Neural progenitor cell (in vitro differentiated cells): ENCODE measurements around the gene CNNM3. TPM values are rescaled to one million over a fixed set of nuclear protein-coding genes. Genes with fewer than 3 reads are reported as not detected.

Source experiments
- DNase-seq: peaks from one replicate; pipeline ENCODE4 v3.0.0-alpha.2; 2016; ENCODE audit warnings: low spot score
- H2AFZ ChIP-seq: fragments of 200-600 bp; sonication (generic); replicated peaks from 2 replicates; pipeline ENCODE4 v1.6.1; 2016; ENCODE audit warnings: antibody characterized with exemption
- H3F3A ChIP-seq: fragments of 200-600 bp; sonication (generic); 2 replicates; pipeline ENCODE4 v1.6.1; 2016; ENCODE audit warnings: antibody characterized with exemption, low read depth
- H3K27ac ChIP-seq: fragments of 200-600 bp; sonication (generic); 2 replicates; pipeline ENCODE4 v1.5.1; 2016; ENCODE audit warnings: mild to moderate bottlenecking
- H3K27me3 ChIP-seq: fragments of 200-600 bp; sonication (generic); 2 replicates; pipeline ENCODE4 v1.6.1; 2016; ENCODE audit warnings: mild to moderate bottlenecking, moderate library complexity
- H3K36me3 ChIP-seq: fragments of 200-600 bp; sonication (generic); 2 replicates; pipeline ENCODE4 v1.5.1; 2016
- H3K4me1 ChIP-seq: fragments of 200-600 bp; sonication (generic); 2 replicates; pipeline ENCODE4 v1.6.1; 2016; ENCODE audit warnings: mixed run types
- H3K4me2 ChIP-seq: fragments of 200-600 bp; sonication (generic); 2 replicates; pipeline ENCODE4 v1.6.1; 2016
- H3K4me3 ChIP-seq: fragments of 200-600 bp; sonication (generic); 2 replicates; pipeline ENCODE4 v1.5.1; 2016
- H3K79me2 ChIP-seq: fragments of 200-600 bp; sonication (generic); 2 replicates; pipeline ENCODE4 v1.6.1; 2016; ENCODE audit warnings: low read depth
- H3K9ac ChIP-seq: fragments of 200-600 bp; sonication (generic); 2 replicates; pipeline ENCODE4 v1.6.1; 2016
- H3K9me3 ChIP-seq: fragments of 200-600 bp; sonication (generic); 2 replicates; pipeline ENCODE4 v1.5.1; 2016; ENCODE audit warnings: low read depth
- H4K20me1 ChIP-seq: fragments of 200-600 bp; sonication (generic); 2 replicates; pipeline ENCODE4 v1.6.1; 2016; ENCODE audit warnings: low read depth
- H3K27ac Mint-ChIP-seq: 3 replicates; pipeline ENCODE4 v1.8.0; 2021; ENCODE audit warnings: mixed read lengths
- H3K27me3 Mint-ChIP-seq: 2 replicates; pipeline ENCODE4 v1.8.0; 2022; ENCODE audit warnings: low read depth, mild to moderate bottlenecking, inconsistent platforms, moderate library complexity, mixed read lengths; ENCODE audit not compliant: insufficient read depth
- H3K36me3 Mint-ChIP-seq: 3 replicates; pipeline ENCODE4 v1.8.0; 2021; ENCODE audit warnings: mixed read lengths
- H3K4me1 Mint-ChIP-seq: 3 replicates; pipeline ENCODE4 v1.8.0; 2021; ENCODE audit warnings: mixed read lengths
- H3K4me3 Mint-ChIP-seq: 3 replicates; pipeline ENCODE4 v1.8.0; 2021; ENCODE audit warnings: mild to moderate bottlenecking, moderate library complexity, mixed read lengths
- H3K9me3 Mint-ChIP-seq: 3 replicates; pipeline ENCODE4 v1.8.0; 2020; ENCODE audit warnings: mixed read lengths
- CTCF ChIP-seq: fragments of 200-600 bp; sonication (generic); IDR thresholded peaks from 2 replicates; pipeline ENCODE4 v1.5.1; 2017; ENCODE audit warnings: antibody characterized with exemption, mild to moderate bottlenecking
- EZH2 ChIP-seq: fragments of 200-600 bp; sonication (generic); IDR thresholded peaks from 2 replicates; pipeline ENCODE4 v1.6.1; 2017; ENCODE audit warnings: antibody characterized with exemption, mild to moderate bottlenecking, moderate library complexity
- EZH2phosphoT487 ChIP-seq: fragments of 200-600 bp; sonication (generic); IDR thresholded peaks from 2 replicates; pipeline ENCODE4 v1.6.1; 2017; ENCODE audit warnings: antibody characterized with exemption
- total RNA-seq: library from RNA; depleted of rRNA; stranded (reverse); fragments of >200 nt; gene quantifications from 2 replicates; pipeline ENCODE4 v1.2.3, GENCODE V29; 2015; ENCODE audit warnings: low replicate concordance

CNNM3 gene
- 11.1 and 20.2 TPM in 2 replicates for total RNA-seq

- Mint-ChIP-seq H3K9me3 (no peaks in the 10 kb centered on the region), H3K4me3 (peak within 1 kb of the TSS; percentile 95), H3K27me3 (peaks cover 11% of the 10 kb centered on the region), H3K36me3 (peaks cover 29% of the 10 kb centered on the region), H3K27ac (peak within 1 kb of the TSS; percentile 44), H3K4me1 (peaks cover 46% of the 10 kb centered on the region)
- H3K9me3 ChIP-seq = no peaks in the 10 kb centered on the region
- no peaks in the 10 kb centered on the region for H3K36me3 ChIP-seq
- H3F3A ChIP-seq = peaks cover 37% of the 10 kb centered on the region
- peak within 1 kb of the TSS; percentile 98 for H3K4me2 ChIP-seq
- H3K27me3 ChIP-seq = peaks cover 7% of the 10 kb centered on the region
- peaks cover 53% of the 10 kb centered on the region for H4K20me1 ChIP-seq
- peaks cover 40% of the 10 kb centered on the region for H3K4me1 ChIP-seq
- peaks cover 43% of the 10 kb centered on the region for H3K79me2 ChIP-seq
- peak; percentile 98 for DNase-seq
- H3K4me3 ChIP-seq = peak within 1 kb of the TSS; percentile 74
- TF ChIP-seq EZH2phosphoT487 (no peak), CTCF (peak; percentile 68), EZH2 (peak; percentile 19)
- H3K9ac ChIP-seq = no peak within 1 kb of the TSS
- H3K27ac ChIP-seq = no peak within 1 kb of the TSS
- H2AFZ ChIP-seq = peak within 1 kb of the TSS; percentile 90
These were observed at the start of gene CNNM3 for GRCh38 chr2:96816127-96816835. CNNM3 (plus strand) TSS chr2:96816268; CDS start chr2:96816278, 10 bp downstream.

- Histone ChIP-seq H3K4me2 (no peak overlapping the region), H3F3A (peaks cover 21% of the 10 kb centered on the region), H3K4me1 (peaks cover 17% of the 10 kb centered on the region), H3K9ac (no peak overlapping the region), H3K79me2 (peaks cover 45% of the 10 kb centered on the region), H4K20me1 (peaks cover 52% of the 10 kb centered on the region), H3K27me3 (no peaks in the 10 kb centered on the region), H3K36me3 (no peaks in the 10 kb centered on the region), H3K4me3 (no peak overlapping the region), H3K9me3 (no peaks in the 10 kb centered on the region), H2AFZ (no peak overlapping the region), H3K27ac (no peak overlapping the region)
- peaks cover 3% of the 10 kb centered on the region for H3K36me3 Mint-ChIP-seq
- no peaks in the 10 kb centered on the region for H3K9me3 Mint-ChIP-seq
- peaks cover 10% of the 10 kb centered on the region for H3K27me3 Mint-ChIP-seq
- no peak for TF ChIP-seq CTCF
- H3K4me3 Mint-ChIP-seq = no peak overlapping the region
- H3K27ac Mint-ChIP-seq = no peak overlapping the region
- no peak for DNase-seq
- peaks cover 36% of the 10 kb centered on the region for H3K4me1 Mint-ChIP-seq
These were observed 48.8 kb upstream of the CNNM3 start for GRCh38 chr2:96767135-96767871.

GRCh38 chr2:96768083-96768561 lies 47.9 kb upstream of the CNNM3 start:
- Histone ChIP-seq H2AFZ (no peak overlapping the region), H3K4me1 (peaks cover 13% of the 10 kb centered on the region), H3K36me3 (no peaks in the 10 kb centered on the region), H3K9me3 (no peaks in the 10 kb centered on the region), H3F3A (peaks cover 13% of the 10 kb centered on the region), H3K79me2 (peaks cover 42% of the 10 kb centered on the region), H3K9ac (no peak overlapping the region), H3K27ac (no peak overlapping the region), H3K27me3 (no peaks in the 10 kb centered on the region), H3K4me3 (no peak overlapping the region), H4K20me1 (peaks cover 51% of the 10 kb centered on the region), H3K4me2 (no peak overlapping the region)
- peaks cover 3% of the 10 kb centered on the region for H3K36me3 Mint-ChIP-seq
- peak overlapping the region; percentile 34 for H3K27ac Mint-ChIP-seq
- peaks cover 28% of the 10 kb centered on the region for H3K4me1 Mint-ChIP-seq
- DNase-seq = no peak
- no peak for TF ChIP-seq EZH2
- no peak overlapping the region for H3K4me3 Mint-ChIP-seq
- H3K27me3 Mint-ChIP-seq = peaks cover 8% of the 10 kb centered on the region
- H3K9me3 Mint-ChIP-seq = no peaks in the 10 kb centered on the region
